Testis (tissue), 3 donors: ENCODE data around the gene LNX2. TPM values are rescaled to one million over a fixed set of nuclear protein-coding genes. Genes with fewer than 3 reads are reported as not detected.
"Not testable (repeated sequence)": the region's sequence is repeated elsewhere in the genome, so short reads cannot be mapped to it uniquely, and the experiment has no call there.

ENCODE experiments used
- DNase-seq: peaks from one replicate; pipeline ENCODE4 v3.0.0-alpha.2; 2019
- H3K27ac ChIP-seq, 2 donors: fragments of 200-600 bp; sonication (generic); one replicate each; pipeline ENCODE4 v1.5.1; 2019
- H3K27me3 ChIP-seq: fragments of 200-600 bp; sonication (generic); one replicate; pipeline ENCODE4 v1.5.1; 2019
- H3K36me3 ChIP-seq: fragments of 200-600 bp; sonication (generic); one replicate; pipeline ENCODE4 v1.5.1; 2017; ENCODE audit warnings: low read depth; ENCODE audit errors: missing control alignments
- H3K4me1 ChIP-seq: fragments of 200-600 bp; sonication (generic); one replicate; pipeline ENCODE4 v1.5.1; 2019
- H3K4me3 ChIP-seq, 2 donors: fragments of 200-600 bp; sonication (generic); one replicate each; pipeline ENCODE4 v1.5.1; 2017 to 2019
- H3K9me3 ChIP-seq: fragments of 200-600 bp; sonication (generic); one replicate; pipeline ENCODE4 v1.5.1; 2017
- CTCF ChIP-seq, 3 experiments: fragments of 450-650 bp in 2 of 3; fragments of 200-600 bp in 1 of 3; sonication (generic) in 1 of 3; IDR thresholded peaks; one replicate each; pipeline ENCODE4 v1.5.1; 2016 to 2019; ENCODE audit warnings: antibody characterized with exemption in 3 of 3, mild to moderate bottlenecking in 2 of 3, moderate library complexity in 1 of 3
- POLR2A ChIP-seq: fragments of 450-650 bp; IDR thresholded peaks from one replicate; pipeline ENCODE4 v1.6.1; 2017; ENCODE audit warnings: antibody characterized with exemption, mild to moderate bottlenecking, moderate library complexity
- WGBS, 2 donors: methylation state at CpG; one replicate each; pipeline ENCODE4 v1.1.5; 2018; 5-methylcytosine and 5-hydroxymethylcytosine counted together
- intact Hi-C: fragments of 100-400 bp; cut with DNase I; formaldehyde crosslinking; loops from one replicate; pipeline ENCODE4 v1.15.1; 2023; ENCODE audit warnings: low total_unique reads
- polyA plus RNA-seq: library from polyadenylated mRNA; stranded (reverse); fragments of 350-450 nt; fragmentation: Illumina TruSeq; extraction: RNeasy Lipid Tissue Mini Kit (QIAGEN cat#74804); gene quantifications from one replicate; pipeline ENCODE4 v1.2.3, GENCODE V29; 2014; ENCODE audit warnings: low read depth, low replicate concordance; ENCODE audit not compliant: insufficient read depth
- total RNA-seq, 2 donors: library from RNA; depleted of rRNA; stranded (reverse); fragments of >200 nt; gene quantifications; one replicate each; pipeline ENCODE4 v1.2.3, GENCODE V29; 2016

Gene LNX2
- total and polyA plus RNA-seq, 3 donors from 2014 or later, result 22.5 to 39.6 (median 34.6) TPM

- Histone ChIP-seq H3K9me3 (no peaks in the 10 kb centered on the region), H3K27ac (no peak overlapping the region), H3K36me3 (no peaks in the 10 kb centered on the region), H3K27me3 (no peaks in the 10 kb centered on the region), H3K4me1 (no peaks in the 10 kb centered on the region), H3K4me3 (no peak overlapping the region)
- no peak for TF ChIP-seq POLR2A
- TF ChIP-seq CTCF (IDR thresholded peaks at IDR 0.05), result no peak
- WGBS, 2 donors, result 75 to 95% methylated on average over 2 of the region's 2 CpGs
- DNase-seq, result no peak
- intact Hi-C loops, result no loop called here
Observed at GRCh38 chr13:27631665-27632064, 11.3 kb upstream of the LNX2 start.

GRCh38 chr13:27631156-27631555, 10.8 kb upstream of the LNX2 start:
- no peak overlapping the region for H3K27ac ChIP-seq
- H3K4me1 ChIP-seq, result no peaks in the 10 kb centered on the region
- H3K4me3 ChIP-seq, result no peak overlapping the region
- WGBS, 2 donors, result 86 to 96% methylated on average over 3 to 4 of the region's 4 CpGs
- intact Hi-C loops, result no loop called here
- H3K9me3 ChIP-seq, result no peaks in the 10 kb centered on the region
- no peaks in the 10 kb centered on the region for H3K27me3 ChIP-seq
- DNase-seq, result no peak
- H3K36me3 ChIP-seq, result no peaks in the 10 kb centered on the region
- TF ChIP-seq CTCF (IDR thresholded peaks at IDR 0.05), result no peak
- no peak for TF ChIP-seq POLR2A

GRCh38 chr13:27628766-27629165, 8.4 kb upstream of the LNX2 start:
- intact Hi-C loops, H3K9me3 ChIP-seq, H3K4me3 ChIP-seq, H3K27me3 ChIP-seq, H3K4me1 ChIP-seq, H3K27ac ChIP-seq, DNase-seq, H3K36me3 ChIP-seq: not testable (repeated sequence)
- WGBS, 2 donors, result 85 to 92% methylated on average over 4 of the region's 4 CpGs

- H3K27ac ChIP-seq, result no peak overlapping the region
- H3K4me1 ChIP-seq, result no peaks in the 10 kb centered on the region
- DNase-seq, result no peak
- H3K27me3 ChIP-seq, result no peaks in the 10 kb centered on the region
- TF ChIP-seq POLR2A (no peak), CTCF (IDR thresholded peaks at IDR 0.05) (no peak)
- no peaks in the 10 kb centered on the region for H3K36me3 ChIP-seq
- intact Hi-C loops, result no loop called here
- H3K9me3 ChIP-seq, result no peaks in the 10 kb centered on the region
- WGBS, 2 donors, result 91 to 92% methylated on average over 4 of the region's 4 CpGs
- no peak overlapping the region for H3K4me3 ChIP-seq
Observed at GRCh38 chr13:27628081-27628480, 7.8 kb upstream of the LNX2 start.

DNA sequence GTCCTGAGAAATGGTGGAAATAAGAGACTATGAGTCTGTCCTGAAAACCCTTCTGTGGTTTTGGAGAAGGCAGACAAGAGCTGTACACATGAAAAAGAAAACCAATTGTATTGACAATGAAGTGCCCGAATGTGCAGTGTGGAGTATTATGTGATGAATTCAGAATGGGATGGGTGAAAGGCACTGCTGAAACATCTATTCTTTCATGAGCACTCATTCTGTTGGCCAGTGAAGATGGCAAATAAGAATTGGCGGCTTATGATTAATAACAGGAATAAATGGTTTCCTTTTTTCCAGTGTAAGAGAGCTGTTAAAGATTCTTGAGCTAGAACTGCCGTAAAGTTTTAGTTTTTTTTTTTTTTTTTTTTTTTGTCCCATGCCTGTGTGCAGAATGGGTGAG, 7.1 kb upstream of the LNX2 start:
- H3K36me3 ChIP-seq, result no peaks in the 10 kb centered on the region
- no peaks in the 10 kb centered on the region for H3K9me3 ChIP-seq
- no peaks in the 10 kb centered on the region for H3K27me3 ChIP-seq
- no peak for DNase-seq
- no peak overlapping the region for H3K4me3 ChIP-seq
- TF ChIP-seq CTCF (IDR thresholded peaks at IDR 0.05), result no peak
- no peak for TF ChIP-seq POLR2A
- WGBS, 2 donors, result 91 to 92% methylated on average over 3 of the region's 3 CpGs
- H3K27ac ChIP-seq, result no peak overlapping the region
- H3K4me1 ChIP-seq, result no peaks in the 10 kb centered on the region
- intact Hi-C loops, result no loop called here
